OCI-LY3 (cell line): Measurements from ENCODE around the gene MROH9.

Source experiments
- H2AFZ ChIP-seq: fragments of 200-600, 300-600 bp; shearing (Covaris generic); 2 replicates; pipeline ENCODE4 v1.6.0; 2014; ENCODE audit warnings: antibody characterized with exemption, low read depth, low read length
- H3K27ac ChIP-seq: fragments of 200-600, 300-600 bp; sonication (generic); 2 replicates; pipeline ENCODE4 v1.5.1; 2014; ENCODE audit warnings: mild to moderate bottlenecking, low read length, moderate library complexity, mixed read lengths
- H3K27me3 ChIP-seq: fragments of 200-600, 300-600 bp; sonication (generic); 2 replicates; pipeline ENCODE4 v1.6.1; 2014; ENCODE audit warnings: low read depth, low read length, mixed read lengths
- H3K36me3 ChIP-seq: fragments of 200-600, 300-600 bp; sonication (generic); replicated peaks from 2 replicates; pipeline ENCODE3; 2014; ENCODE audit warnings: low read depth, low read length, mixed read lengths
- H3K4me1 ChIP-seq: fragments of 300-600, 200-600 bp; sonication (generic); 2 replicates; pipeline ENCODE4 v1.6.1; 2014; ENCODE audit warnings: low read length, mixed read lengths
- H3K4me2 ChIP-seq: fragments of 200-600, 300-600 bp; sonication (generic); 2 replicates; pipeline ENCODE4 v1.6.1; 2014; ENCODE audit warnings: low read length, mixed read lengths
- H3K4me3 ChIP-seq: fragments of 300-600, 200-600 bp; sonication (generic); 2 replicates; pipeline ENCODE4 v1.5.1; 2014; ENCODE audit warnings: antibody characterized with exemption, mild to moderate bottlenecking, low read length, moderate library complexity
- H3K79me2 ChIP-seq: fragments of 300-600, 200-600 bp; shearing (Covaris generic); 2 replicates; pipeline ENCODE4 v1.6.1; 2014; ENCODE audit warnings: mild to moderate bottlenecking, low read length, mixed read lengths
- H3K9ac ChIP-seq: fragments of 300-600, 200-600 bp; shearing (Covaris generic); 2 replicates; pipeline ENCODE4 v1.6.0; 2014; ENCODE audit warnings: mild to moderate bottlenecking, low read length, moderate library complexity
- H3K9me3 ChIP-seq: fragments of 200-600, 300-600 bp; shearing (Covaris generic); 2 replicates; pipeline ENCODE4 v1.6.1; 2014; ENCODE audit warnings: low read length, mixed read lengths; ENCODE audit not compliant: insufficient read depth
- H4K20me1 ChIP-seq: fragments of 200-600, 300-600 bp; sonication (generic); 2 replicates; pipeline ENCODE4 v1.6.1; 2016; ENCODE audit warnings: low read length, mixed read lengths; ENCODE audit not compliant: insufficient read depth
- CTCF ChIP-seq: fragments of 200-600, 300-600 bp; sonication (generic); IDR thresholded peaks from 2 replicates; pipeline ENCODE4 v1.5.1; 2014; ENCODE audit warnings: antibody characterized with exemption, low read length, low read depth
- EZH2phosphoT487 ChIP-seq: fragments of 200-600 bp; shearing (Covaris generic); IDR thresholded peaks from 2 replicates; pipeline ENCODE4 v1.6.1; 2018; ENCODE audit warnings: antibody characterized with exemption, mixed run types, low read depth

MROH9 gene

GRCh38 chr1:170986901-170987300 is 51.6 kb downstream of the MROH9 start:
- Histone ChIP-seq H3K27me3 (no peaks in the 10 kb centered on the region), H3K79me2 (no peaks in the 10 kb centered on the region), H3K27ac (no peak overlapping the region), H3K4me3 (no peak overlapping the region), H3K4me1 (no peaks in the 10 kb centered on the region), H3K36me3 (no peaks in the 10 kb centered on the region), H4K20me1 (no peaks in the 10 kb centered on the region), H3K9ac (no peak overlapping the region), H2AFZ (no peak overlapping the region), H3K4me2 (no peak overlapping the region), H3K9me3 (no peaks in the 10 kb centered on the region)
- TF ChIP-seq CTCF (no peak), EZH2phosphoT487 (no peak)

GRCh38 chr1:170987424-170987823 is 52.1 kb downstream of the MROH9 start:
- Histone ChIP-seq H3K4me1 (no peaks in the 10 kb centered on the region), H3K4me2 (no peak overlapping the region), H2AFZ (no peak overlapping the region), H3K4me3 (no peak overlapping the region), H3K27ac (no peak overlapping the region), H3K36me3 (no peaks in the 10 kb centered on the region), H3K9ac (no peak overlapping the region), H4K20me1 (no peaks in the 10 kb centered on the region), H3K9me3 (no peaks in the 10 kb centered on the region), H3K79me2 (no peaks in the 10 kb centered on the region), H3K27me3 (no peaks in the 10 kb centered on the region)
- TF ChIP-seq EZH2phosphoT487 (no peak), CTCF (no peak)

GRCh38 chr1:170993151-170993550 is 57.8 kb downstream of the MROH9 start:
- Histone ChIP-seq H3K9me3 (no peaks in the 10 kb centered on the region), H3K79me2 (no peaks in the 10 kb centered on the region), H3K4me3 (no peak overlapping the region), H2AFZ (no peak overlapping the region), H3K9ac (no peak overlapping the region), H3K27ac (no peak overlapping the region), H3K4me1 (no peaks in the 10 kb centered on the region), H3K36me3 (no peaks in the 10 kb centered on the region), H3K4me2 (no peak overlapping the region), H4K20me1 (no peaks in the 10 kb centered on the region), H3K27me3 (no peaks in the 10 kb centered on the region)
- TF ChIP-seq EZH2phosphoT487 (no peak), CTCF (no peak)

- TF ChIP-seq CTCF (no peak), EZH2phosphoT487 (no peak)
- Histone ChIP-seq H2AFZ (no peak overlapping the region), H3K79me2 (no peaks in the 10 kb centered on the region), H3K4me2 (no peak overlapping the region), H3K36me3 (no peaks in the 10 kb centered on the region), H3K27me3 (no peaks in the 10 kb centered on the region), H3K4me3 (no peak overlapping the region), H3K9me3 (no peaks in the 10 kb centered on the region), H4K20me1 (no peaks in the 10 kb centered on the region), H3K9ac (no peak overlapping the region), H3K4me1 (no peaks in the 10 kb centered on the region), H3K27ac (no peak overlapping the region)
These were observed 58.4 kb downstream of the MROH9 start for GRCh38 chr1:170993717-170994116.
